Measurements from ENCODE around the gene UBE2G1.

GRCh38 chr17:4357671-4358070 lies 8.8 kb downstream of the UBE2G1 start:
- TF ChIP-seq, protein P1, sequence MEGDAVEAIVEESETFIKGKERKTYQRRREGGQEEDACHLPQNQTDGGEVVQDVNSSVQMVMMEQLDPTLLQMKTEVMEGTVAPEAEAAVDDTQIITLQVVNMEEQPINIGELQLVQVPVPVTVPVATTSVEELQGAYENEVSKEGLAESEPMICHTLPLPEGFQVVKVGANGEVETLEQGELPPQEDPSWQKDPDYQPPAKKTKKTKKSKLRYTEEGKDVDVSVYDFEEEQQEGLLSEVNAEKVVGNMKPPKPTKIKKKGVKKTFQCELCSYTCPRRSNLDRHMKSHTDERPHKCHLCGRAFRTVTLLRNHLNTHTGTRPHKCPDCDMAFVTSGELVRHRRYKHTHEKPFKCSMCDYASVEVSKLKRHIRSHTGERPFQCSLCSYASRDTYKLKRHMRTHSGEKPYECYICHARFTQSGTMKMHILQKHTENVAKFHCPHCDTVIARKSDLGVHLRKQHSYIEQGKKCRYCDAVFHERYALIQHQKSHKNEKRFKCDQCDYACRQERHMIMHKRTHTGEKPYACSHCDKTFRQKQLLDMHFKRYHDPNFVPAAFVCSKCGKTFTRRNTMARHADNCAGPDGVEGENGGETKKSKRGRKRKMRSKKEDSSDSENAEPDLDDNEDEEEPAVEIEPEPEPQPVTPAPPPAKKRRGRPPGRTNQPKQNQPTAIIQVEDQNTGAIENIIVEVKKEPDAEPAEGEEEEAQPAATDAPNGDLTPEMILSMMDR (IDR thresholded peaks at IDR 0.05): no peak
- TF ChIP-seq POLR2A (IDR thresholded peaks at IDR 0.05): no peak

Measured in body of pancreas (tissue), 4 donors.